Purkinje cell (primary cell): ENCODE results near the gene AGAP1. TPM values are rescaled to one million over a fixed set of nuclear protein-coding genes. Genes with fewer than 3 reads are reported as not detected.

Experiments
- polyA plus RNA-seq: library from polyadenylated mRNA; unstranded; fragments of >200 nt; fragmentation: Nextera tagmentation; gene quantifications from 2 replicates; pipeline ENCODE4 v1.2.1, GENCODE V29; 2014

Gene AGAP1
- 9.6 and 10.4 TPM in 2 replicates for polyA plus RNA-seq

GRCh38 chr2:235493775-235494715 lies at the start of gene AGAP1:
Gene AGAP1, plus strand, starts transcription at chr2:235494043.

GRCh38 chr2:236168110-236169080 lies 674.6 kb downstream of the AGAP1 start, which contains the start of gene GBX2:
Gene GBX2, minus strand, starts transcription at chr2:236168386. Its CDS starts 415 bp downstream, at chr2:236167971.

